GM21529 (cell line): ENCODE results near the gene SRD5A1.

Source experiments
- ATAC-seq: cut with Tn5 transposase; IDR thresholded peaks from one replicate; pipeline ENCODE4 v1.9.1; 2021; ENCODE audit not compliant: unreplicated experiment

SRD5A1 gene

GRCh38 chr5:6711409-6712141 lies 78.3 kb downstream of the SRD5A1 start:
- ATAC-seq = no peak

- peak; percentile 20 for ATAC-seq
Measured at GRCh38 chr5:6712142-6712576, 78.9 kb downstream of the SRD5A1 start.

GRCh38 chr5:6712577-6713273 lies 79.5 kb downstream of the SRD5A1 start:
- peak; percentile 56 for ATAC-seq

- no peak for ATAC-seq
Measured at GRCh38 chr5:6713274-6714225, 80.3 kb downstream of the SRD5A1 start, which contains the start of gene TENT4A. TSS of gene TENT4A (plus strand) at chr5:6713432. CDS start at chr5:6713984, 552 bp downstream.

GRCh38 chr5:6714226-6715041 lies 81.2 kb downstream of the SRD5A1 start:
- ATAC-seq = no peak

GRCh38 chr5:6715271-6715670 lies 82.0 kb downstream of the SRD5A1 start:
- ATAC-seq = no peak

- no peak for ATAC-seq
Measured at GRCh38 chr5:6715758-6716628, 82.8 kb downstream of the SRD5A1 start.

- no peak for ATAC-seq
Measured at GRCh38 chr5:6716629-6717149, 83.4 kb downstream of the SRD5A1 start.

DNA sequence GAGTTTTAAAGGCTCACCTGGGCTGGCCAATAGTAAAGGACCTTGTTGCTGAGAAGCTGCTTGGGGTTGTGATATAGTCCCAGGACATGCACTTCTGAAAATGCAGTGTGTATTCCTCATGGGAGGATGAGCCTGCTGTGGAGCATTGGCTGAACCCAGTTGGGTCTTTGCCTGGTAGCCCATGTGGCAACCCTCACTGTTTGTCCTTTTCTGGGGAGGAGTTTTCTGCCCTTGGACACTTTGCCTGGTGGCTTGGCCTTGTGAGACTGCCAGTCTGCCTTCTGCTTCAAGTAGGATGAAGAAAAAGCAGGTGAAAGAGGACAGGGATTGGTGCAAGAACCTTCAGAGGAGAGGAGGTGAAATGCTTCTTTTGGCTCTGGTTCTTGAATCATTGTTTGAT lies 84.0 kb downstream of the SRD5A1 start:
- ATAC-seq = no peak

GRCh38 chr5:6717687-6718086 lies 84.4 kb downstream of the SRD5A1 start:
- no peak for ATAC-seq

DNA sequence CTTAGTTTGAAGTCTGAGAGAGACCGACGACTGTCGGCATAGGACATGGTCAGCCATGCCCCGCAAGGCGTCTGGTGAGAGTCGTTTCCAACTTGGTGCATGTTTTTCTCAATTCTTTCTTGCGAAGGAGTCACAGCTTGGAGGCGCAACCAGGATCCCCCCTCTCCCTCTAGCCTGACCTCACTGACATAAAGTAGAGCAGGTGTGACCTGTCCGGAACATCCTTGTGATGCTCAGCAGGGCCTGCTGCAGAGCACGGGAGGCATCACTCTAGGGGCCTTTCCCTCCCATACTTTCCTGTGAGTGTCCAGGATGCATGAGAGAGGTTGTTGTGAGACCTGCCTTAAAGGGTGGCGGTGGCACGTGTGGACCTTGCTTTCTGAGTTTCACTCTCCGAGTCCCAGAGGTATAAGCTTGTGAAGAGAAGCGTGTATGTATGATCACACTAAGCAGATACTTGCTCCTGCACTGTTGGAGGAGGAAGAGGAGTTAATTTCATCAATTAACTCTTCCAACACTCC lies 85.0 kb downstream of the SRD5A1 start:
- ATAC-seq = no peak

GRCh38 chr5:6718718-6719117 lies 85.5 kb downstream of the SRD5A1 start:
- no peak for ATAC-seq

GRCh38 chr5:6719417-6719816 lies 86.2 kb downstream of the SRD5A1 start:
- ATAC-seq = no peak

DNA sequence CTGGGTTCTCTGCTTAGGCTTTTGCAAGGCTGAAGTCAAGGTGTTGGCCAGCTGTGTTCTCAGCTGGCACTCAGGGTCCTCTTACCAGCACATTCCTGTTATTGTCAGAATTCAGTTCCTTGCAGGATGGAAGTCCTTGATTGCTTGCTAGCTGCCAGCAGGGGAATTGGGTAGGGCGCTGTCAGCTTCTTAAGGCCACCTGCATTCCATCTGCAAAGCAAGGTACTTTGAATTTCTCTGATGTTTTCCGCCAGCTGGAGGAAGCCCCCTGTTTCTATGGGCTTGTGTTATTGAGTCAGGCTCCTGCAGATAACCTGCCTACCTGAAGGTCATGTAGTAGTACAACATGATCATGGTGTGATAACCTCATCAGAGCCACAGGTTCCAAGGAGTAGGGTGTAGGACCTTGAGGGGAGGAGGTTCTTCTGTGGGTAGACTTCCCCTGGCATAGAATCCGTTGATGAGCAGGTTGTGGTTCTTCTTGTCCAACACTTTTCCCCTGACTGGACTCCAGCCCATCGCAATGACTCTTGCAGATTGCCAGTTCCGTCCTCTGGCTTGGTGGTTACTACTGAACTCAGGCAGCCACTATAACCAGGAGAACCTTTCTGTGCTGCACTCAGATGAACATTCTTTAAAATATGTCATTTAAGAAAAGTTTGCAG lies 86.8 kb downstream of the SRD5A1 start:
- no peak for ATAC-seq

DNA sequence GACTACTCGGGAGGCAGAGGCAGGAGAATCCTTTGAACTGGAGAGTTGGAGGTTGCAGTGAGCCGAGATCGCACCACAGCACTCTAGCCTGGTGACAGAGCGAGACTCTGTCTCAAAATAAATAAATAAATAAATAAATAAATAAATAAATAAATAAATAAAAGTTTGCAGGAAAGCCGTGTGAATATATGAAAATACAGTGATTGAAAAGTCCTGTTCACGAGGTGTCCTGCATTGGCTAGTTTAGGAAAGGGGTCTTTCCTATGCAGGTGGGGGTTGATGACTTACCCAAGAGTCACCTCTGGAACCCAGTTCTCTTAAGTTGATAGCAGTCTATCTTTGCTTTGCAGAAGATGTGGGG lies 87.3 kb downstream of the SRD5A1 start:
- ATAC-seq = no peak

GRCh38 chr5:6721442-6721841 lies 88.2 kb downstream of the SRD5A1 start:
- ATAC-seq = no peak

DNA sequence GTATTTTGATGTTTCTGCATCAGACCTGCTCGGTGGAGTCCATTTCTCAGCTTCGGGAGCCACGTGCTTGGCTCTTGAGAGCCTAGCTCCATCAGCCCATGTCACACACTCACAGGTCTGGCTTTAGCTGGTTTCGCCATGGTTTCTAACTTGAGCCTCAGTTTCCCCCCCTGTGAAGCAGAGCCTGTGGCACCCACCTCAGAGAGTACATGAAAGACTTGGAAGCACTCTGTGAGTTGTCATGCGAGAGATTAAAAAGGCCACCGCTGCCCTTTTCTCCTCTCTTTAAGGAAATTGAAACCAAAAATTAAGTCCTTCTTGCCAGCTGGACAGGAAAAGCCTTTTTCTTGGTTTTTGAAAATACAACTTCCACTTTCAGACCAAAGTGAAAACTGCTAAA lies 88.8 kb downstream of the SRD5A1 start:
- peak; percentile 66 for ATAC-seq

DNA sequence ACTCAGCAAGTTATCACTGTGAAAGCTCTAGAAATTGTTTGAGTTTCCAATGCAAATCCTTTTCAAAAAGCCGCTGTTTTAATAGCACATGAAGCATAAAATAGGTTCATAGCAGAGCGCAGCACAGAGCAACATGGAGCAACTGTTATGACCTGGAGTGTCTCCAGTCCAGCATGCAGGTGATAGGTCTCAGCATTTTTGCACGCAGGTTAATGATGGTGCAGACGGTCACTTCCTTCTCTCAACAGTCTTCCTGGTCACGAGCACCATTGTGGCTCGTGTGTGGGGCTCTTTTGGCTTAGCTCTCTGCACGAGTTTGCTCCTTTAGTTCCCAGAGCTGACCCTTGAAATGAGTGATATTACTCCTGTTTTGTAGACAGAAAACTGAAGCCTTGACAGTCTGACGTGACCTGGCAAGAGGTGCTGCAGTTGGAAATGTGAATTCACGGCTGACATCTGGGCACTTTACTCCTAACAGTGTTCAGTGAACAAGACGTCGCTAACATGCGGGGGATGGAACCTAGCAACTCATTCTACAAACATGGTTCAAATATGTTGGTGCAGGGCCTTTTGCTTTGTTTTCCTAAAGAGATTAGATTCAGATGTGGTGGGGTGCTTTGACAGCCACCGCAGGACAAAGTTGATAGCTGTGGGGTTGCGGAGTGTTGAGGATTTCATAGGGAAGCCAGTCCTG lies 90.0 kb downstream of the SRD5A1 start:
- no peak for ATAC-seq
